ENCODE results near the gene CRYBG3. TPM values are rescaled to one million over a fixed set of nuclear protein-coding genes. Genes with fewer than 3 reads are reported as not detected.

Gene CRYBG3
- total and polyA plus RNA-seq, 4 experiments from 2014 or later: 0.83 to 12.3 (median 7.5) TPM

- intact Hi-C loops (cut with micrococcal nuclease): no loop called here
- Mint-ChIP-seq H3K36me3 (peaks cover 35 to 81% of the 10 kb centered on the region in 2 donors), H3K4me1 (peaks cover 9 to 19% (median 14%) of the 10 kb centered on the region in 4 donors)
These were observed 96.2 kb downstream of the CRYBG3 start for GRCh38 chr3:97917813-97918536.

GRCh38 chr3:97927704-97928103 lies 105.9 kb downstream of the CRYBG3 start:
- Mint-ChIP-seq H3K27ac (no peak overlapping the region), H3K4me1 (no peaks in the 10 kb centered on the region), H3K9me3 (peaks cover 0 to 4% (median 0%) of the 10 kb centered on the region in 8 donors), H3K27me3 (no peaks in the 10 kb centered on the region), H3K36me3 (peaks cover 18 to 56% of the 10 kb centered on the region in 2 donors), H3K4me3 (no peak overlapping the region)
- CTCF ChIA-PET (ENCODE audit: partially characterized antibody): no interaction called here
- Histone ChIP-seq H3K4me3 (ENCODE audit: low read length in 2 of 2) (no peak overlapping the region), H3K27ac (ENCODE audit: low read depth, low read length) (no peak overlapping the region), H3K36me3 (ENCODE audit: insufficient read depth, low read length) (no peaks in the 10 kb centered on the region), H3K27me3 (ENCODE audit: insufficient read depth, low read length) (no peaks in the 10 kb centered on the region), H3K4me1 (ENCODE audit: insufficient read depth, low read length) (no peaks in the 10 kb centered on the region), H3K9me3 (ENCODE audit: control insufficient read depth in 1 of 2, low read length in 2 of 2) (no peaks in the 10 kb centered on the region)
- intact Hi-C loops (cut with micrococcal nuclease): no loop called here
- POLR2A ChIA-PET (ENCODE audit: partially characterized antibody): no interaction called here
- no peak for DNase-seq

More at GRCh38 chr3:97917813-97918536, 96.2 kb downstream of the CRYBG3 start:
- ChIA-PET CTCF (ENCODE audit: partially characterized antibody) (no interaction called here), POLR2A (ENCODE audit: partially characterized antibody) (no interaction called here)
- Mint-ChIP-seq H3K27me3 (no peaks in the 10 kb centered on the region), H3K4me3 (no peak overlapping the region), H3K27ac (peak overlapping the region in 2 of 7 donors; percentile 39 to 69), H3K9me3 (peaks cover 0 to 2% (median 0%) of the 10 kb centered on the region in 8 donors)
- Histone ChIP-seq H3K27me3 (ENCODE audit: insufficient read depth, low read length) (no peaks in the 10 kb centered on the region), H3K4me1 (ENCODE audit: insufficient read depth, low read length) (peaks cover 17% of the 10 kb centered on the region), H3K4me3 (ENCODE audit: low read length in 2 of 2) (no peak overlapping the region), H3K36me3 (ENCODE audit: insufficient read depth, low read length) (no peaks in the 10 kb centered on the region), H3K9me3 (ENCODE audit: control insufficient read depth in 1 of 2, low read length in 2 of 2) (no peaks in the 10 kb centered on the region), H3K27ac (ENCODE audit: low read depth, low read length) (no peak overlapping the region)
- no peak for DNase-seq

GRCh38 chr3:97928986-97929385 lies 107.2 kb downstream of the CRYBG3 start:
- intact Hi-C loops (cut with micrococcal nuclease): no loop called here
- Mint-ChIP-seq H3K27me3 (no peaks in the 10 kb centered on the region), H3K4me3 (no peak overlapping the region), H3K4me1 (no peaks in the 10 kb centered on the region), H3K9me3 (peaks cover 0 to 4% (median 0%) of the 10 kb centered on the region in 8 donors), H3K27ac (no peak overlapping the region), H3K36me3 (peaks cover 15 to 54% of the 10 kb centered on the region in 2 donors)
- ChIA-PET CTCF (ENCODE audit: partially characterized antibody) (interaction anchor here (0.9 to 1.1 kb wide), 2 partner anchors 14 to 92 kb away, joined by 3 read pairs; no protein-coding TSS in a partner anchor), POLR2A (ENCODE audit: partially characterized antibody) (no interaction called here)
- no peaks in the 10 kb centered on the region for H3K9me3 ChIP-seq (ENCODE audit: control insufficient read depth in 1 of 2, low read length in 2 of 2)
- H3K27ac ChIP-seq (ENCODE audit: low read depth, low read length): no peak overlapping the region
- H3K4me1 ChIP-seq (ENCODE audit: insufficient read depth, low read length): no peaks in the 10 kb centered on the region
- no peaks in the 10 kb centered on the region for H3K27me3 ChIP-seq (ENCODE audit: insufficient read depth, low read length)
- no peak overlapping the region for H3K4me3 ChIP-seq (ENCODE audit: low read length in 2 of 2)
- DNase-seq: no peak
- H3K36me3 ChIP-seq (ENCODE audit: insufficient read depth, low read length): no peaks in the 10 kb centered on the region

GRCh38 chr3:97930018-97930417 lies 108.2 kb downstream of the CRYBG3 start:
- Histone ChIP-seq H3K4me1 (ENCODE audit: insufficient read depth, low read length) (no peaks in the 10 kb centered on the region), H3K9me3 (ENCODE audit: control insufficient read depth in 1 of 2, low read length in 2 of 2) (no peaks in the 10 kb centered on the region), H3K36me3 (ENCODE audit: insufficient read depth, low read length) (no peaks in the 10 kb centered on the region), H3K4me3 (ENCODE audit: low read length in 2 of 2) (no peak overlapping the region), H3K27ac (ENCODE audit: low read depth, low read length) (no peak overlapping the region), H3K27me3 (ENCODE audit: insufficient read depth, low read length) (no peaks in the 10 kb centered on the region)
- H3K4me3 Mint-ChIP-seq: no peak overlapping the region
- CTCF ChIA-PET (ENCODE audit: partially characterized antibody): interaction anchor here (0.9 to 1.1 kb wide), 2 partner anchors 13 to 91 kb away, joined by 3 read pairs; no protein-coding TSS in a partner anchor
- intact Hi-C loops (cut with micrococcal nuclease): no loop called here
- H3K4me1 Mint-ChIP-seq: no peaks in the 10 kb centered on the region
- peaks cover 12 to 46% of the 10 kb centered on the region in 2 donors for H3K36me3 Mint-ChIP-seq
- DNase-seq: no peak
- no peaks in the 10 kb centered on the region for H3K27me3 Mint-ChIP-seq
- POLR2A ChIA-PET (ENCODE audit: partially characterized antibody): interaction anchor here (0.8 kb wide), 1 partner anchor 11 kb away, joined by 4 read pairs; no protein-coding TSS in a partner anchor
- H3K9me3 Mint-ChIP-seq: peaks cover 0 to 4% (median 0%) of the 10 kb centered on the region in 8 donors
- no peak overlapping the region for H3K27ac Mint-ChIP-seq

- no peak overlapping the region for H3K27ac Mint-ChIP-seq
- Histone ChIP-seq H3K27ac (ENCODE audit: low read depth, low read length) (no peak overlapping the region), H3K27me3 (ENCODE audit: insufficient read depth, low read length) (no peaks in the 10 kb centered on the region), H3K36me3 (ENCODE audit: insufficient read depth, low read length) (no peaks in the 10 kb centered on the region), H3K4me3 (ENCODE audit: low read length in 2 of 2) (no peak overlapping the region), H3K9me3 (ENCODE audit: control insufficient read depth in 1 of 2, low read length in 2 of 2) (no peaks in the 10 kb centered on the region), H3K4me1 (ENCODE audit: insufficient read depth, low read length) (no peaks in the 10 kb centered on the region)
- H3K36me3 Mint-ChIP-seq: peaks cover 16 to 50% of the 10 kb centered on the region in 2 donors
- DNase-seq: no peak
- H3K4me3 Mint-ChIP-seq: no peak overlapping the region
- CTCF ChIA-PET (ENCODE audit: partially characterized antibody): no interaction called here
- no peaks in the 10 kb centered on the region for H3K4me1 Mint-ChIP-seq
- H3K9me3 Mint-ChIP-seq: peaks cover 0 to 4% (median 0%) of the 10 kb centered on the region in 8 donors
- POLR2A ChIA-PET (ENCODE audit: partially characterized antibody): no interaction called here
- intact Hi-C loops (cut with micrococcal nuclease): no loop called here
- H3K27me3 Mint-ChIP-seq: no peaks in the 10 kb centered on the region
These were observed 109.4 kb downstream of the CRYBG3 start for GRCh38 chr3:97931218-97931617.

GRCh38 chr3:97932387-97932801 lies 110.6 kb downstream of the CRYBG3 start:
- DNase-seq: no peak
- CTCF ChIA-PET (ENCODE audit: partially characterized antibody): interaction anchor here (0.8 to 1.4 kb wide), 4 partner anchors 15 to 140 kb away, joined by 3 to 5 read pairs (median 4); partner anchors contain the start of gene CRYBG3
- H3K4me1 Mint-ChIP-seq: peaks cover 0 to 2% (median 0%) of the 10 kb centered on the region in 4 donors
- no peak overlapping the region for H3K4me3 ChIP-seq (ENCODE audit: low read length in 2 of 2)
- POLR2A ChIA-PET (ENCODE audit: partially characterized antibody): interaction anchor here (1.1 to 1.7 kb wide), 2 partner anchors 19 to 110 kb away, joined by 3 read pairs; partner anchors contain the start of gene CRYBG3
- H3K27me3 Mint-ChIP-seq: no peaks in the 10 kb centered on the region
- no peaks in the 10 kb centered on the region for H3K4me1 ChIP-seq (ENCODE audit: insufficient read depth, low read length)
- H3K27ac ChIP-seq (ENCODE audit: low read depth, low read length): no peak overlapping the region
- H3K9me3 Mint-ChIP-seq: peaks cover 0 to 4% (median 0%) of the 10 kb centered on the region in 8 donors
- H3K9me3 ChIP-seq (ENCODE audit: control insufficient read depth in 1 of 2, low read length in 2 of 2): no peaks in the 10 kb centered on the region
- intact Hi-C loops (cut with micrococcal nuclease): no loop called here
- H3K27ac Mint-ChIP-seq: peak overlapping the region in 2 of 7 donors; percentile 6 to 61
- peaks cover 20 to 48% of the 10 kb centered on the region in 2 donors for H3K36me3 Mint-ChIP-seq
- no peaks in the 10 kb centered on the region for H3K27me3 ChIP-seq (ENCODE audit: insufficient read depth, low read length)
- H3K36me3 ChIP-seq (ENCODE audit: insufficient read depth, low read length): no peaks in the 10 kb centered on the region
- no peak overlapping the region for H3K4me3 Mint-ChIP-seq

GRCh38 chr3:97934980-97935695 lies 113.3 kb downstream of the CRYBG3 start:
- Histone ChIP-seq H3K27ac (ENCODE audit: low read depth, low read length) (no peak overlapping the region), H3K27me3 (ENCODE audit: insufficient read depth, low read length) (no peaks in the 10 kb centered on the region), H3K9me3 (ENCODE audit: control insufficient read depth in 1 of 2, low read length in 2 of 2) (no peaks in the 10 kb centered on the region), H3K4me1 (ENCODE audit: insufficient read depth, low read length) (no peaks in the 10 kb centered on the region), H3K4me3 (ENCODE audit: low read length in 2 of 2) (no peak overlapping the region), H3K36me3 (ENCODE audit: insufficient read depth, low read length) (no peaks in the 10 kb centered on the region)
- no peak for DNase-seq
- ChIA-PET CTCF (ENCODE audit: partially characterized antibody) (interaction anchor here (1.0 kb wide), 1 partner anchor 62 kb away, joined by 3 read pairs; no protein-coding TSS in a partner anchor), POLR2A (ENCODE audit: partially characterized antibody) (interaction anchor here (1.3 kb wide), 1 partner anchor 23 kb away, joined by 4 read pairs; no protein-coding TSS in a partner anchor)
- H3K36me3 Mint-ChIP-seq: peaks cover 30 to 54% of the 10 kb centered on the region in 2 donors
- intact Hi-C loops (cut with micrococcal nuclease): no loop called here
- peaks cover 0 to 4% (median 1%) of the 10 kb centered on the region in 4 donors for H3K4me1 Mint-ChIP-seq
- H3K27ac Mint-ChIP-seq: no peak overlapping the region
- peaks cover 0 to under 1% (median 0%) of the 10 kb centered on the region in 8 donors for H3K9me3 Mint-ChIP-seq
- no peaks in the 10 kb centered on the region for H3K27me3 Mint-ChIP-seq
- H3K4me3 Mint-ChIP-seq: no peak overlapping the region

All from CD4-positive, alpha-beta memory T cell (primary cell).